ENCODE results near the gene GCK.
A peak's percentile ranks its signal among the peaks of the same experiment; 100 is the strongest.

The GCK gene

DNA sequence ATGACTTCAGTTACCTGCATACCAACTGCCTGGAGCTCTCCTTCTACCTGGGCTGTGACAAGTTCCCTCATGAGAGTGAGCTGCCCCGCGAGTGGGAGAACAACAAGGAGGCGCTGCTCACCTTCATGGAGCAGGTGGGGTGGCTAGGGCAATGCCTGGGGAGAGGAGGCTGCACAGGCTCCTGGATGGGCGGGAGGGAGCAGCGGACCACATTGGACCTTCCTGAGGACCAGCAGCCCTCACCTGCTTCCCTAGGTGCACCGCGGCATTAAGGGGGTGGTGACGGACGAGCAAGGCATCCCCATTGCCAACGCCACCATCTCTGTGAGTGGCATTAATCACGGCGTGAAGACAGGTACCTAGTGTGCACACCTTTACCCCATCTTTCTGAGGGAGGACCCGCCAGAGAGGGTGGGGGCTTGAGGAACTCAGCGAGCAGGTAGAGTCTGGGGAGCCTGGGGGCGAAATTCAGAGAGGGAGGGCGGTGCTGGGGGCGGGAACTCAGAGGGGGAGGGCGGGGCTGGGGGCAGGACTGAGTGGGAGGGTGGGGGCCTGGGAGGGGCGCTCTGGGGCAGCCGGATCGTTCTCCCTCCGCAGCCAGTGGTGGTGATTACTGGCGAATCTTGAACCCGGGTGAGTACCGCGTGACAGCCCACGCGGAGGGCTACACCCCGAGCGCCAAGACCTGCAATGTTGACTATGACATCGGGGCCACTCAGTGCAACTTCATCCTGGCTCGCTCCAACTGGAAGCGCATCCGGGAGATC, 76.1 kb downstream of the GCK start:
- no peak overlapping the region for H3K4me3 ChIP-seq (ENCODE audit: low read depth, low read length)
- no peak for DNase-seq (ENCODE audit: low read depth)

DNA sequence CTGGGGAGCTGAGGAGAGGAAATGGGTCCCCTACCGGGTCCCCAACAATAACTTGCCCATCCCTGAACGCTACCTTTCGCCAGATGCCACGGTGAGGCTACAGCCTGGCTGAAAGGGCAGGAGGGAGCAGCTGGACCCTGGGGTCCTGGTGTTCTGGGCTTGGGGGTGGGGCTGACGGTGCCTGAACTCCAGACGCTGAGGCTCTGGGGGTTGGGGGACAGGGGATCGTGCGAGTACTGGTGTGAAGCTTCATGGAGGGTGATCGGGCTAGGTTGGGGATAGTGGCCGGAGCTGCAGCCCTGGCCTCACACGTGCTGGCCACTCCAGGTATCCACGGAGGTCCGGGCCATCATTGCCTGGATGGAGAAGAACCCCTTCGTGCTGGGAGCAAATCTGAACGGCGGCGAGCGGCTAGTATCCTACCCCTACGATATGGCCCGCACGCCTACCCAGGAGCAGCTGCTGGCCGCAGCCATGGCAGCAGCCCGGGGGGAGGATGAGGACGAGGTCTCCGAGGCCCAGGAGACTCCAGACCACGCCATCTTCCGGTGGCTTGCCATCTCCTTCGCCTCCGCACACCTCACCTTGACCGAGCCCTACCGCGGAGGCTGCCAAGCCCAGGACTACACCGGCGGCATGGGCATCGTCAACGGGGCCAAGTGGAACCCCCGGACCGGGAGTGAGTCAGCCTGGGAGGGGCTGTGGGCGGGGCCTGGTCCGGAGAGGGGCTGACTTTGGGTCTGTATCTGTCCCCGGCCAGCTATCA, 76.8 kb downstream of the GCK start:
- DNase-seq (ENCODE audit: low read depth): no peak
- H3K4me3 ChIP-seq (ENCODE audit: low read depth, low read length): no peak overlapping the region

DNA sequence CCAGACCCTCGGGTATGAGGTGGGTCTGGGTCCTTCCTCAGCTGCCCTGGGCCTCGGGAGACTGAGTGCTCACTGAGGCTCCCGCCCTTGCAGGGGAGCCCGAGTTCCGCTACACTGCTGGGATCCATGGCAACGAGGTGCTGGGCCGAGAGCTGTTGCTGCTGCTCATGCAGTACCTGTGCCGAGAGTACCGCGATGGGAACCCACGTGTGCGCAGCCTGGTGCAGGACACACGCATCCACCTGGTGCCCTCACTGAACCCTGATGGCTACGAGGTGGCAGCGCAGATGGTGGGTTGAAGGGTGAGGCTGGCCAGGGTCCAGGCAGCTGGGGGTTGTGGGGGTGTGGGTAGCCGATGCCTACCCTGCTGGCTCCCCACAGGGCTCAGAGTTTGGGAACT, 77.5 kb downstream of the GCK start:
- DNase-seq (ENCODE audit: low read depth): no peak
- H3K4me3 ChIP-seq (ENCODE audit: low read depth, low read length): no peak overlapping the region

DNA sequence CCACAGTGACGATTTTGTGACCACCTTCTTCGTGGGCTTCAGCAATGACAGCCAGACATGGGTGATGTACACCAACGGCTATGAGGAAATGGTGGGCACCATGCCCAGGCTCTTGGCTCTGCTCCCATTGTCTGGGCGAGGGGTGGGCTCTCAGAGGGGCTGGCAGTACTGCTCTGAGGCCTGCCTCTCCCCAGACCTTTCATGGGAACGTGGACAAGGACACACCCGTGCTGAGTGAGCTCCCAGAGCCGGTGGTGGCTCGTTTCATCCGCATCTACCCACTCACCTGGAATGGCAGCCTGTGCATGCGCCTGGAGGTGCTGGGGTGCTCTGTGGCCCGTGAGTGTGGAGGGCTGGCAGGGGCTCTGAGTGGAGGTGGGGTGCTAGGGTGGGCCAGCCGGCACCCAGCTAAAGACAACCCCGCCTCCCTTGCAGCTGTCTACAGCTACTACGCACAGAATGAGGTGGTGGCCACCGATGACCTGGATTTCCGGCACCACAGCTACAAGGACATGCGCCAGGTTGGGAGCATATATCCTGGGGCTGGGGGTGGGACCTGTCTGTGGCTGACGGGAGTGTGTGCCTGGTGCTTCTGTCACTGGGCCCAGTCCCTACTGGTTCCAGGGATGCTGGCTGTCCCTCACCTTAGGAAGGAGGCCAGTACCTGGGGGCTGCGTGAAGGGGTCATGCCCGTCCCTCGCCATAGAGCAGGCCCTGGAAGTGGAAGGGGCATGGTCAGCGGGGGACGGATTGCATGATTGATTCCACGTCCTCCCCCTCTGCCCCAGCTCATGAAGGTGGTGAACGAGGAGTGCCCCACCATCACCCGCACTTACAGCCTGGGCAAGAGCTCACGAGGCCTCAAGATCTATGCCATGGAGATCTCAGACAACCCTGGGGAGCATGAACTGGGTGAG, 78.3 kb downstream of the GCK start:
- DNase-seq (ENCODE audit: low read depth): no peak
- no peak overlapping the region for H3K4me3 ChIP-seq (ENCODE audit: low read depth, low read length)

DNA sequence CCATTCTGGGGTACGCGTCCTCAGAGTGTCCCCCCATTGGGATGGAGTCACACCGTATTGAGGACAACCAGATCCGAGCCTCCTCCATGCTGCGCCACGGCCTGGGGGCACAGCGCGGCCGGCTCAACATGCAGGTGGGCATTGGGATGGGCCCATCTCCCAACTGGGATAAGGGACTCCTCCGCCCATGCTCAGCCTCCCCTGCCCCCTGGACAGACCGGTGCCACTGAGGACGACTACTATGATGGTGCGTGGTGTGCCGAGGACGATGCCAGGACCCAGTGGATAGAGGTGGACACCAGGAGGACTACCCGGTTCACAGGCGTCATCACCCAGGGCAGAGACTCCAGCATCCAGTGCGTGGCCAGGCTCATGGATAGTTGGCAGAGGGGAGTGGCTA, 79.2 kb downstream of the GCK start:
- no peak overlapping the region for H3K4me3 ChIP-seq (ENCODE audit: low read depth, low read length)

DNA sequence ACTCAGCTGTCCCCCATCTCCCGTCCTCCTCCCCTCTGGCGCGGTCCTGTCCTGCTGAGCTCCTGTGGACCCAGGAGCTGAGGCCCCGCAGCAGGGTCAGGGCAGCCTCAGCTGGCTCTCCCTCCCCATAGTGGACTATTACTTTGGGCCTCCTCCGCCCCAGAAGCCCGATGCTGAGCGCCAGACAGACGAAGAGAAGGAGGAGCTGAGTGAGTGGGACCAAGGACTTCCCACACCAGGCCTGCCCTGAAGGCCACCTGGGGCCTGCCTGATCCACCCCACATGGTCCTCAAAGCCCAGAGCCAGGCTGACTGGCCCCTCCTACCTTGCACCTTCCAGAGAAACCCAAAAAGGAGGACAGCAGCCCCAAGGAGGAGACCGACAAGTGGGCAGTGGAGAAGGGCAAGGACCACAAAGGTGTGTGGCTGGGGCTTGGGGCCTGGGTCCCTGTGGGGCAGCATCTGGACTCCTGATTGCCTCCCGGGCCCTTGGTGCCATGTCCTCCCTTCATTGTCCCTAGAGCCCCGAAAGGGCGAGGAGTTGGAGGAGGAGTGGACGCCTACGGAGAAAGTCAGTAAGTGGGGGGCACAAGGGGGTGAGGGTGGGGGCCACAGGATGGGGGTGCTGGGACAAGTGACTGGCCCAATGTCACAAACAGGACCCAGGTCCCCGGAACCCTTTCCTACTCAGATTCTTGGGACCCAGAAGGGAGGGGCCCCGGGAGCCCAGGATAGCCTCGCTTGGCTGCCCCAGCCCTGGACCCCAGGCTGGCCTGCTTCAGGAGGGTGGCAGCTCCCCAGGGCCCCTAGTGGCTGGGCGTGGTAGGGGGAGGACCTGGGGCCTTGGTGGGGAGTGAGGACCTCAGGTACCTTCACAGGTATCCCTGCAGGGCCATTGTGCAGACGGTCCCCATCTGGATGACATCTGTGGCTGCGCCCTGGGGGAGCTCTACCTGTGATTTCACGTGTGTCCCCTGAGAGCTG, 80.2 kb downstream of the GCK start:
- no peak overlapping the region for H3K4me3 ChIP-seq (ENCODE audit: low read depth, low read length)
- DNase-seq (ENCODE audit: low read depth): no peak

More for the DNA sequence above, 79.2 kb downstream of the GCK start:
- no peak for DNase-seq (ENCODE audit: low read depth)

DNA sequence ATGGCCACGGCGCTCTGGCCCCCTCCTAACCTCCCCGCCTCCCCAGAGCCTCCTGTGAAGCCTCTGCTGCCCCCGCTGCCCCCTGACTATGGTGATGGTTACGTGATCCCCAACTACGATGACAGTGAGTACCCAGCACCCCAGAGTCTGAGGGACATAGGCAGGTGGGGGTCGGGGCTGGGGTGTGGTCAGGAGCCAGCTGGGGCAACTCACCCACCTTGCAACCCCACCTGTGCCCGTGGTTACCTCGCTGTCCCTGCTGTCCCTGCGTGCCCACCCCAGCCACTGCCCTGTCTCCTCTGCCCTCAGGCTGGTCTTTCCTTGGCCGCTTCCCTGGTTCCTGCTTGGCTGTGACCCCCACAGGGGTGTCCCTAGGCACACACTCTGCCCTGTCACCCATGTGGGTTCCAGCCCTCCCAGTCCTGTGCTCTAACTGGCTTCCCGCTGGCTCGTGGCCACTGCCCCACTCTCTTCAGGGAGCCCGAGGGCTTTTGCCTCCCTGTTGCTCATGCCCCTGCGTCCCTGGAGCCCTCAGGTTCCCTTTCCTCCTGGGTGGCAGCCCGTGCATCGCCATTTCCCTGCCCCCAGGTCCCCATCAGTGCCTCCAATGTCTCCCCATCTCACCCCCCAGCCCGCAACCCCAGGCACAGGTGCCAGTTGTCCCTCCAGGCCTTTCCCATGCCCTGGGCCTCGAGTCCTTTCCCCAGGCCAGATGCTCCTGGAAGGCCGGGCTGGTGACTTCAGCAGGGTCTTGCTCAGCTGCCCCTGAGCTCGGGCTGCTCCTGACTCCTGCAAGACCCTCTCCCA, 81.1 kb downstream of the GCK start:
- H3K4me3 ChIP-seq (ENCODE audit: low read depth, low read length): no peak overlapping the region
- DNase-seq (ENCODE audit: low read depth): no peak

DNA sequence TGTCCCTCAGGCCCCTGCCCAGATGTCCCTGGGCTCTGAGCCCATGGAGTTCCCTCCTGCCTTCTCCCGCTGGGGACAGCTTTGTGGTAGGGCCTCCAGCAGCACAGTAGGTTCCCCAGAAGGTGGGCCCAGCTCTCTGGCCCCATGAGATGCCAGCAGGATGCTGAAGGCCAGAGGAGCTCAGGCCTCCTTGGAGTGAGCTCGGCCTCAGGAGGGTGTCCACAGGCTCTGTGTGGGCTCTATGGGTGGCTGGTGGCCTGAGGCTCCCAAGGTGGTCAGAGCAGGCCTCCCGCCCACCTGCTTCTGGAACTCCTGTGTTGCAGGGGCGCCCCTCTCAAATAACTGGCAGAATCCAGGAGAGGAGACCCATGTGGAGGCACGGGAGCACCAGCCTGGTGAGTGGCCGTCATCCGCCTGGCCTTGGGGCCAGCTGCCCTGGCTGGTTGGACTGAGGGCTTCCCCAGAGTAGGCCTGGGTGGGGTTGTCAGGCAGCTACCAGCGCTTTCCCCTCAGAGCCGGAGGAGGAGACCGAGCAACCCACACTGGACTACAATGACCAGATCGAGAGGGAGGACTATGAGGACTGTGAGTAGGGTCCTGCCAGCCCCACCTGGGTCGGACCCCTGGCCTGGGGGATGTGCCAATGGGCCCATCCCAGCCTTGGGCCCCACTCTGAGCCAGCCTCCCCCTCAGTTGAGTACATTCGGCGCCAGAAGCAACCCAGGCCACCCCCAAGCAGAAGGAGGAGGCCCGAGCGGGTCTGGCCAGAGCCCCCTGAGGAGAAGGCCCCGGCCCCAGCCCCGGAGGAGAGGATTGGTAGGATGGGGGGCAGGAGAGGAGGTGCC, 81.9 kb downstream of the GCK start:
- no peak overlapping the region for H3K4me3 ChIP-seq (ENCODE audit: low read depth, low read length)
- no peak for DNase-seq (ENCODE audit: low read depth)

DNA sequence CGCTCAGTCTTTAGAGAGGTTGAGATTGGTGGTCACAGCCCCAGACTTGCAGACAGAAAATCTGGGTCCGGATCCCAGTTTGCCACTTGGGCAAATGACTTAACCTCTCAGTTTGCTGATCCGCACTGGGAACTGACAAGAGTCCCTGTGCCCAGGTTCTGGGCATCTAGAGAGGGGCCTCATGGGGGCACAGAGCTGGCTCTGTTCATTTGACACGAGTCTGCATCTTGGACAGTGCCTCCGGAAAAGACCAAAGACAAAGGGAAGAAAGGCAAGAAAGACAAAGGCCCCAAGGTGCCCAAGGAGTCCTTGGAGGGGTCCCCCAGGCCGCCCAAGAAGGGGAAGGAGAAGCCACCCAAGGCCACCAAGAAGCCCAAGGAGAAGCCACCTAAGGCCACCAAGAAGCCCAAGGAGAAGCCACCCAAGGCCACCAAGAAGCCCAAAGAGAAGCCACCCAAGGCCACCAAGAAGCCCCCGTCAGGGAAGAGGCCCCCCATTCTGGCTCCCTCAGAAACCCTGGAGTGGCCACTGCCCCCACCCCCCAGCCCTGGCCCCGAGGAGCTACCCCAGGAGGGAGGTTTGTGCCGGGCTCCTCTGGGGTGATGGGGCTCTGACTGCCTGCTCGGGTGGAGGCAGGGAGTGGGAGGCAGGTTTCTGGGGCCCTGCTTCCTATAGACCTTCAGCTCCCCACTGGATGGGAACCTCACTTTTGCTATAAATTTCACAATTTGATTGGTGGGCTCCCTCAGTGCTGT, 82.8 kb downstream of the GCK start:
- no peak for DNase-seq (ENCODE audit: low read depth)
- H3K4me3 ChIP-seq (ENCODE audit: low read depth, low read length): no peak overlapping the region

DNA sequence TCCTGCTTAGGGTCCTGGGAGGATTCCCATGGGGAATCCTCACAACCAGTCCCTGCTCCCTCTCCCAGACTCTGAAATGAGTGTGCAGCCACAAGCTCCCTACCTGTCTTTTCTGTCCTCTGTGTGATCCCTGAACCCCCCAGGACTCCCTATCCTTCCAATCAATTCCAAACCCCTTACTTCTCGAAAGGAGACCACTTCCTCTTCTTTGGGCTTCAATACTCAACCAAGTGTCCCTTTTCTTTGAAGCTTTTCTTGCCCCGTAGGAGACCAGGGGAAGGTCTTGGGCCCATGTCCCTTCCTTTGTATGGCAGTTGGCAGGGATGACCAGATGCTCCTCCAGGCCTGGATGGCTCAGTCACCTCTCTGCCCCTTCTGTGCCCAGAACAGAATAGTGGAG, 83.4 kb downstream of the GCK start:
- DNase-seq (ENCODE audit: low read depth): no peak
- peak overlapping the region; percentile 58 for H3K4me3 ChIP-seq (ENCODE audit: low read depth, low read length)

DNA sequence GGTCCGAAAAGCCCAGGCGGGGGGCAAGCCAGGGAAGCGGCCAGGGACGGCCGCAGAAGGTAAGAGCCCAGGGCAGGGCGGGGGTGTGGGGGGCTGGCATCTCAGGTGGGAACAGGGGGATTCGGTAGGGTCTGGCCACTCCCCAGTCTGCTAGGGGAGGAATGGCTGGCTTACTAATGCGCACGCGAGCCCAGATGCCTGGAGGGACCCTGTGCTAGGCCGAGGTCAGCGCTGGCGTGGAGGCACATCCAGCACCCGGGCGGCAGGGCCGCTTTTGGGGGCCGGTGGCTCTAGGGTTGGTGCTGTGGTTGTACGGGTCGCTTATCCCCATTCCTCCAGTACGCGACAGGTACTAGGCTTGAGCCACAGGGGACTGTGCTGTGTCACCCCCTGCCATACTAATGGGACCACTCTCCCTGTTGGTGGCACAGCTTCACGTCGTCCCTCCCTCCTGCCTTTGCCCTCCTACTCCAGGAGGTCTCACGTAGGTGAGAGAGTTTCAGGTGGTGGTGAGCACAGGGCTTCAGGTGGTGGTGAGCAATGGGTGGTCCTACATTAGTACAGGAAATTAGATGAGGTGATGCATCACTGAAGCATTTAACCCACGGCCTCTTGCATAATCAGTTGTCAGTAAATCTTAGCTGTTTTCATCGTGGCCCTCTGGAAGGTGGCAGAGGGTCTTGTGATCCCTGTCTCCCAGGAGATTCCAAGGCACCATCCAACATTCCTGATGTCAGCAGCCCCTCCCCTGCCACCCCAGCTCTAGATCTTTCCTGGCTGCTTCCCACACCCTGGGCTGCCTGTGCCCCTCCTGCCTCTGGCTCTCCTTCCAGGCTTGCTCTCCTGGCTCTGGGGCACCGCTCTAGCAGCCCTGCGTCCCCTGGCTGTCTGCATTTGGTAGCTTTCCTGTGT, 84.1 kb downstream of the GCK start:
- peak; percentile 41 for DNase-seq (ENCODE audit: low read depth)
- H3K4me3 ChIP-seq (ENCODE audit: low read depth, low read length): peak overlapping the region; percentile 58

DNA sequence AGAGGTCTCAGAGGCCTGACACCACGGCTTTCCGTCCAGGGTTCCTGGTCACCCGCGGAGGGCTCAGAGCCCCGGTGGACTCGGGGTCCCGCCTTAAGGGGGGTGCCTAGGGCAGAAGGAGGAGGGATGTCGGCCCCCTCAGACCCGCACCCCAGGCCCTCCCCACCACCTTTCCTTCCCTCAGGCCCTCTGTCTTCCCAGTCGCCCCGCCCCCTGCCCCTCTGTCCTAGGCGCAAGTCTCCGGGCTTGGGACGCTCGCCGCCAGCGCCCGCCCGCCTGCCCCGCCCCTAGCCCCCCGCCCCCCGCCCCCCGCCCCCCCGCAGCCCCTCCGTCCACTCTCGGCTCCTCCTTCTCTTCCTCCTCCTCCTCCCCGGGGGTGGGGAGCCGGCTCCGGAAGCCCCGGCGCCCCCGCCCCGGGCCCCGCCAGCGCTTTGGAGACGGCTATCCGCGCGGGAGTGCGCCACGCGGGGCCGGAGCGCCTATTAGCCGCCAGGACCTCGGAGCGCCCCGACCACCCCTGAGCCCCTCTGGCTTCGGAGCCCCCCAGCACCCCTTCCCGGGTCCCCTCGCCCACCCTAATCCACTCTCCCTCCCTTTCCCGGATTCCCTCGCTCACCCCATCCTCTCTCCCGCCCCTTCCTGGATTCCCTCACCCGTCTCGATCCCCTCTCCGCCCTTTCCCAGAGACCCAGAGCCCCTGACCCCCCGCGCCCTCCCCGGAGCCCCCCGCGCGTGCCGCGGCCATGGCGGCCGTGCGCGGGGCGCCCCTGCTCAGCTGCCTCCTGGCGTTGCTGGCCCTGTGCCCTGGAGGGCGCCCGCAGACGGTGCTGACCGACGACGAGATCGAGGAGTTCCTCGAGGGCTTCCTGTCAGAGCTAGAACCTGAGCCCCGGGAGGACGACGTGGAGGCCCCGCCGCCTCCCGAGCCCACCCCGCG, 85.0 kb downstream of the GCK start, which contains the start of gene AEBP1:
Gene AEBP1, plus strand, starts transcription at position 423 of the 937 bp plus-strand sequence. Its CDS starts 321 bp downstream, at position 744.
- DNase-seq (ENCODE audit: low read depth): no peak
- H3K4me3 ChIP-seq (ENCODE audit: low read depth, low read length): peak within 1 kb of the TSS; percentile 58

DNA sequence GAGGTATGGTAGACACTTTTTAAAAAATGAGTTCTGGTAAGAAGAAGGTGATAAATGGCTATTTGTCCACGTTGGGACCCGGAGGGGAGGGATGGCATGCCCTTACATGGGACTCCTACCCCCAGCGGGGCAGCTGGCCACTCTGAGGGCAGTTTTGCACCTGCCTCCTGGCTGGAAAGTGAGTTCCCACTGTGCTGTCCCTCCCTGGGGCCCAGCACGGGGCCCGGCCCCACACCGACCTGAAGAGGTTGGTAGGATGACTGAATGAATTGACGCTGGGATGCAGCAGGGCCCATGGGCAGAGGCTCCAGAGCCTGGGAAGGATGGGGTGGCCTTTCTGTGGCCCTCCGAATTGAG, 85.7 kb downstream of the GCK start:
- no peak for DNase-seq (ENCODE audit: low read depth)
- H3K4me3 ChIP-seq (ENCODE audit: low read depth, low read length): no peak overlapping the region

DNA sequence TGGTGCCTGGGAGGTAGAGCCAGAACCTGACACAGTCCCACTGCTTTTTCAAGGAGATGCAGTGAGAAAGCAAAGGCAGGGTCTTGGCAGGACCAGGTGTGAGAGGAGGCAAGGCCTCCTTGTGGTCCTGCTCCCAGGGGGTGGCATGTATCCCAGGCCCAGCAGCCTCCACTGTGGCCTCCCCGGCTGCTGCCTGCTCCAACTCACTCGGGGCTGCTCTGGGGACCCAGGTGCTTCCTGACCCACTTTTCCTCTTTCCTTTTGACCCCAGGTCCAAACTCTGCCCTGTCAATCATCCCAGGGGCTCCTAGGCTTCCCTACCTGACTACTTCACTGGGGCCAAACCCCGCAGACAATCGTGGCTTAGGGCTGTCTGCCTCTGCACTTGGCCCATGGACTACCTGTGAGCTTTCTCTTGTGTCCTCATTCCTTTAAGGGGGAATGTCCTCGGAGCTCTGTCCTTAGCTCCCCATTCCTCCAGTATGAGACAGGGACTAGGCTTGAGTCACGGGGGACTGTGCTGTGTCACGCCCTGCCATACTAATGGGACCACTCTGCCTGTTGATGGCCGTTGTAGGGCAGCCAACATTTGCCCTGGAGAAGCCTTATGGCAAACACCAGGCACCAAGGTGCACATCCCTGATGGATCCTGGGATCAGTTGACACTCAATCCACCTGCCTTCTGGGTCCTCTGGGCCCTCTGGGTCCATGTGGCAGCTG, 86.2 kb downstream of the GCK start:
- no peak for DNase-seq (ENCODE audit: low read depth)
- H3K4me3 ChIP-seq (ENCODE audit: low read depth, low read length): no peak overlapping the region

All from skeletal muscle cell (primary cell).